Measurements from ENCODE around the gene TMEM106C. TPM values are rescaled to one million over a fixed set of nuclear protein-coding genes. Genes with fewer than 3 reads are reported as not detected.

The TMEM106C gene
- total and polyA plus RNA-seq, 2 of the 13 experiments (the other 11 are each of a cell fraction or from before 2014, with no cell fraction given) = 132 to 192 TPM

GRCh38 chr12:47963340-47964040, at the start of gene TMEM106C (continued):
- TF ChIP-seq, protein P1, sequence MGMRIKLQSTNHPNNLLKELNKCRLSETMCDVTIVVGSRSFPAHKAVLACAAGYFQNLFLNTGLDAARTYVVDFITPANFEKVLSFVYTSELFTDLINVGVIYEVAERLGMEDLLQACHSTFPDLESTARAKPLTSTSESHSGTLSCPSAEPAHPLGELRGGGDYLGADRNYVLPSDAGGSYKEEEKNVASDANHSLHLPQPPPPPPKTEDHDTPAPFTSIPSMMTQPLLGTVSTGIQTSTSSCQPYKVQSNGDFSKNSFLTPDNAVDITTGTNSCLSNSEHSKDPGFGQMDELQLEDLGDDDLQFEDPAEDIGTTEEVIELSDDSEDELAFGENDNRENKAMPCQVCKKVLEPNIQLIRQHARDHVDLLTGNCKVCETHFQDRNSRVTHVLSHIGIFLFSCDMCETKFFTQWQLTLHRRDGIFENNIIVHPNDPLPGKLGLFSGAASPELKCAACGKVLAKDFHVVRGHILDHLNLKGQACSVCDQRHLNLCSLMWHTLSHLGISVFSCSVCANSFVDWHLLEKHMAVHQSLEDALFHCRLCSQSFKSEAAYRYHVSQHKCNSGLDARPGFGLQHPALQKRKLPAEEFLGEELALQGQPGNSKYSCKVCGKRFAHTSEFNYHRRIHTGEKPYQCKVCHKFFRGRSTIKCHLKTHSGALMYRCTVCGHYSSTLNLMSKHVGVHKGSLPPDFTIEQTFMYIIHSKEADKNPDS (CRISPR knock-in tag; IDR thresholded peaks at IDR 0.05) = no peak
- TF ChIP-seq ZNF10 (CRISPR knock-in tag; IDR thresholded peaks at IDR 0.05; ENCODE audit: borderline replicate concordance, low read depth) = no peak
- TF ChIP-seq KDM3A (CRISPR knock-in tag; IDR thresholded peaks at IDR 0.05; ENCODE audit: low read depth) = peak; percentile 80; the same call in 1 of the 2 replicates
- no peak for TF ChIP-seq ZNF639 (CRISPR knock-in tag; conservative IDR thresholded peaks at IDR 0.05)
- TF ChIP-seq KAT7 (CRISPR knock-in tag; IDR thresholded peaks at IDR 0.05; ENCODE audit: borderline replicate concordance) = no peak
- no peak for TF ChIP-seq ZBTB7A (CRISPR knock-in tag; IDR thresholded peaks at IDR 0.05)
- peak; percentile 38 to 63; a peak in 3 of 4 replicates for TF ChIP-seq POLR2A (IDR thresholded peaks at IDR 0.05; ENCODE audit: insufficient read depth in 1 of 2, low read depth in 2 of 2, low read length in 2 of 2)
- peak; percentile 46; the same call in 1 of the 2 replicates for TF ChIP-seq HOMEZ (CRISPR knock-in tag; IDR thresholded peaks at IDR 0.05; ENCODE audit: low read depth)
- 0 out of 2 replicates have a peak, but pooled peaks have one; percentile 37 for TF ChIP-seq CBX5 (CRISPR knock-in tag; IDR thresholded peaks at IDR 0.05; ENCODE audit: borderline replicate concordance)
- TF ChIP-seq ZNF160 (CRISPR knock-in tag; IDR thresholded peaks at IDR 0.05) = no peak; the same call in 1 of the 2 replicates
- TF ChIP-seq ADNP (CRISPR knock-in tag; IDR thresholded peaks at IDR 0.05) = no peak
- TF ChIP-seq, protein P2, sequence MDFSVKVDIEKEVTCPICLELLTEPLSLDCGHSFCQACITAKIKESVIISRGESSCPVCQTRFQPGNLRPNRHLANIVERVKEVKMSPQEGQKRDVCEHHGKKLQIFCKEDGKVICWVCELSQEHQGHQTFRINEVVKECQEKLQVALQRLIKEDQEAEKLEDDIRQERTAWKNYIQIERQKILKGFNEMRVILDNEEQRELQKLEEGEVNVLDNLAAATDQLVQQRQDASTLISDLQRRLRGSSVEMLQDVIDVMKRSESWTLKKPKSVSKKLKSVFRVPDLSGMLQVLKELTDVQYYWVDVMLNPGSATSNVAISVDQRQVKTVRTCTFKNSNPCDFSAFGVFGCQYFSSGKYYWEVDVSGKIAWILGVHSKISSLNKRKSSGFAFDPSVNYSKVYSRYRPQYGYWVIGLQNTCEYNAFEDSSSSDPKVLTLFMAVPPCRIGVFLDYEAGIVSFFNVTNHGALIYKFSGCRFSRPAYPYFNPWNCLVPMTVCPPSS (IDR thresholded peaks at IDR 0.05) = no peak
- TF ChIP-seq, protein P3, sequence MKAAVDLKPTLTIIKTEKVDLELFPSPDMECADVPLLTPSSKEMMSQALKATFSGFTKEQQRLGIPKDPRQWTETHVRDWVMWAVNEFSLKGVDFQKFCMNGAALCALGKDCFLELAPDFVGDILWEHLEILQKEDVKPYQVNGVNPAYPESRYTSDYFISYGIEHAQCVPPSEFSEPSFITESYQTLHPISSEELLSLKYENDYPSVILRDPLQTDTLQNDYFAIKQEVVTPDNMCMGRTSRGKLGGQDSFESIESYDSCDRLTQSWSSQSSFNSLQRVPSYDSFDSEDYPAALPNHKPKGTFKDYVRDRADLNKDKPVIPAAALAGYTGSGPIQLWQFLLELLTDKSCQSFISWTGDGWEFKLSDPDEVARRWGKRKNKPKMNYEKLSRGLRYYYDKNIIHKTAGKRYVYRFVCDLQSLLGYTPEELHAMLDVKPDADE (CRISPR knock-in tag; IDR thresholded peaks at IDR 0.05) = peak; percentile 62; the same call in 1 of the 2 replicates
- TF ChIP-seq, protein P4, sequence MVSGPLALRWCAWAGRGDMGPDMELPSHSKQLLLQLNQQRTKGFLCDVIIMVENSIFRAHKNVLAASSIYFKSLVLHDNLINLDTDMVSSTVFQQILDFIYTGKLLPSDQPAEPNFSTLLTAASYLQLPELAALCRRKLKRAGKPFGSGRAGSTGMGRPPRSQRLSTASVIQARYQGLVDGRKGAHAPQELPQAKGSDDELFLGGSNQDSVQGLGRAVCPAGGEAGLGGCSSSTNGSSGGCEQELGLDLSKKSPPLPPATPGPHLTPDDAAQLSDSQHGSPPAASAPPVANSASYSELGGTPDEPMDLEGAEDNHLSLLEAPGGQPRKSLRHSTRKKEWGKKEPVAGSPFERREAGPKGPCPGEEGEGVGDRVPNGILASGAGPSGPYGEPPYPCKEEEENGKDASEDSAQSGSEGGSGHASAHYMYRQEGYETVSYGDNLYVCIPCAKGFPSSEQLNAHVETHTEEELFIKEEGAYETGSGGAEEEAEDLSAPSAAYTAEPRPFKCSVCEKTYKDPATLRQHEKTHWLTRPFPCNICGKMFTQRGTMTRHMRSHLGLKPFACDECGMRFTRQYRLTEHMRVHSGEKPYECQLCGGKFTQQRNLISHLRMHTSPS (CRISPR knock-in tag; IDR thresholded peaks at IDR 0.05; ENCODE audit: low read depth) = peak; percentile 61; the same call in 1 of the 2 replicates
- peak; percentile 69 for TF ChIP-seq ZFX (CRISPR knock-in tag; IDR thresholded peaks at IDR 0.05; ENCODE audit: low read depth)
- TF ChIP-seq MIXL1 (CRISPR knock-in tag; IDR thresholded peaks at IDR 0.05) = 0 out of 2 replicates have a peak, but pooled peaks have one; percentile 26
- no peak for TF ChIP-seq ZNF7 (CRISPR knock-in tag; IDR thresholded peaks at IDR 0.05)
- no peak for TF ChIP-seq ZNF597 (CRISPR knock-in tag; IDR thresholded peaks at IDR 0.05)
- TF ChIP-seq ZNF572 (CRISPR knock-in tag; IDR thresholded peaks at IDR 0.05) = no peak

All from HepG2 (cell line).